ENCODE results near the gene SMTN. TPM values are rescaled to one million over a fixed set of nuclear protein-coding genes. Genes with fewer than 3 reads are reported as not detected.

SMTN gene
- total RNA-seq, 1 experiment from 2014 or later: 20.9 TPM

Other genes with a start within 250 kb of the SMTN start
- 9.0 and 10.8 TPM in 2 replicates for gene MORC2, start 112.5 kb upstream of the SMTN start, total RNA-seq (2014; rRNA removed; shearing (Covaris generic))
- gene TUG1, start 112.1 kb upstream of the SMTN start, total RNA-seq (2014; rRNA removed; shearing (Covaris generic)): 35.8 and 38.2 TPM in 2 replicates
- 2.3 and 10.0 TPM in 2 replicates for gene SELENOM, start 26.2 kb downstream of the SMTN start, total RNA-seq (2014; rRNA removed; shearing (Covaris generic))
- gene INPP5J, start 41.6 kb downstream of the SMTN start, total RNA-seq (2014; rRNA removed; shearing (Covaris generic)): 0.45 and 0.79 TPM in 2 replicates
- gene PLA2G3, start 59.2 kb downstream of the SMTN start, total RNA-seq (2014; rRNA removed; shearing (Covaris generic)): not detected in 2 replicates
- 16.5 and 17.7 TPM in 2 replicates for gene RNF185, start 78.9 kb downstream of the SMTN start, total RNA-seq (2014; rRNA removed; shearing (Covaris generic))
- gene LIMK2, start 131.0 kb downstream of the SMTN start, total RNA-seq (2014; rRNA removed; shearing (Covaris generic)): 3.8 and 4.9 TPM in 2 replicates
- gene PIK3IP1, start 211.2 kb downstream of the SMTN start, total RNA-seq (2014; rRNA removed; shearing (Covaris generic)): 0.62 and 1.6 TPM in 2 replicates